SK-N-SH (cell line): ENCODE results near the gene TSC22D2. TPM values are rescaled to one million over a fixed set of nuclear protein-coding genes. Genes with fewer than 3 reads are reported as not detected.

Source experiments
- CTCF ChIA-PET: fragments of 300-600, 350-600 bp; formaldehyde crosslinking; extraction: SDS; loops from one replicate; lab custom pipeline; 2021; lab: Yijun Ruan, JAX
- POLR2A ChIA-PET: fragments of 350-600 bp; sonication (Branson Sonifier 250); formaldehyde crosslinking; extraction: SDS; loops from one replicate; lab custom pipeline; 2020; ENCODE audit warnings: antibody characterized with exemption, inconsistent platforms; lab: Yijun Ruan, JAX
- DNase-seq: peaks from one replicate; pipeline ENCODE4 v3.0.0; 2012
- H2AFZ ChIP-seq: fragments of 200-600 bp; sonication (generic); 2 replicates; pipeline ENCODE4 v1.8.1; 2016; ENCODE audit warnings: antibody characterized with exemption, mild to moderate bottlenecking, low read depth
- H3F3A ChIP-seq: fragments of 200-600 bp; sonication (generic); replicated peaks from 2 replicates; pipeline ENCODE3; 2016; ENCODE audit warnings: antibody characterized with exemption, mild to moderate bottlenecking; ENCODE audit not compliant: insufficient read depth
- H3K27ac ChIP-seq, 2 experiments: fragments of 200-500 bp in 1 of 2; fragments of 200-600 bp in 1 of 2; sonication (Bioruptor generic) in 1 of 2; sonication (generic), shearing (Covaris generic) in 1 of 2; 2 replicates each; pipeline versions ENCODE4 v1.5.1 to v1.6.1; 2014 to 2016; ENCODE audit warnings: low read depth in 2 of 2, inconsistent platforms in 1 of 2, low read length in 1 of 2, mild to moderate bottlenecking in 1 of 2, mixed read lengths in 1 of 2
- H3K27me3 ChIP-seq: fragments of 200-600 bp; sonication (generic), shearing (Covaris generic); 2 replicates; pipeline ENCODE4 v1.6.1; 2016; ENCODE audit warnings: mixed run types; ENCODE audit not compliant: insufficient read depth
- H3K36me3 ChIP-seq, 2 experiments: fragments of 200-500 bp in 1 of 2; fragments of 200-600 bp in 1 of 2; sonication (Bioruptor generic) in 1 of 2; sonication (generic) in 1 of 2; replicated peaks in 1 of 2; 2 replicates each; pipeline versions ENCODE3 to v1.5.1; 2014 to 2016; ENCODE audit warnings: low read length in 1 of 2, mild to moderate bottlenecking in 1 of 2; ENCODE audit not compliant: insufficient read depth in 2 of 2, control insufficient read depth in 1 of 2
- H3K4me1 ChIP-seq, 2 experiments: fragments of 200-500 bp in 1 of 2; fragments of 200-600 bp in 1 of 2; sonication (Bioruptor generic) in 1 of 2; sonication (generic), shearing (Covaris generic) in 1 of 2; 2 replicates each; pipeline versions ENCODE4 v1.5.1 to v1.6.1; 2014 to 2016; ENCODE audit warnings: low read depth in 1 of 2, low read length in 1 of 2, mixed run types in 1 of 2; ENCODE audit not compliant: insufficient read depth in 2 of 2, control insufficient read depth in 1 of 2
- H3K4me2 ChIP-seq: fragments of 200-600 bp; sonication (generic), shearing (Covaris generic); 2 replicates; pipeline ENCODE4 v1.6.1; 2017; ENCODE audit warnings: mixed run types
- H3K4me3 ChIP-seq, 2 experiments: fragments of 200-500 bp in 1 of 2; fragments of 200-600 bp in 1 of 2; sonication (Bioruptor generic) in 1 of 2; sonication (generic), shearing (Covaris generic) in 1 of 2; 2 replicates each; pipeline versions ENCODE4 v1.5.1 to v1.8.1; 2014 to 2016; ENCODE audit warnings: low read depth in 2 of 2, inconsistent platforms in 1 of 2, low read length in 1 of 2, mild to moderate bottlenecking in 1 of 2, mixed read lengths in 1 of 2, moderate library complexity in 1 of 2
- H3K79me2 ChIP-seq: fragments of 200-600 bp; sonication (generic); 2 replicates; pipeline ENCODE4 v1.8.1; 2017; ENCODE audit warnings: mild to moderate bottlenecking; ENCODE audit not compliant: insufficient read depth
- H3K9ac ChIP-seq: fragments of 200-600 bp; sonication (generic); 2 replicates; pipeline ENCODE4 v1.6.1; 2017; ENCODE audit warnings: mixed run types
- H3K9me2 ChIP-seq: fragments of 200-600 bp; sonication (generic); 2 replicates; pipeline ENCODE4 v1.6.1; 2017; ENCODE audit warnings: mixed run types
- H3K9me3 ChIP-seq: fragments of 200-600 bp; sonication (generic); 2 replicates; pipeline ENCODE4 v1.6.1; 2017; ENCODE audit warnings: mixed run types, mild to moderate bottlenecking, moderate library complexity
- H4K20me1 ChIP-seq: fragments of 200-600 bp; sonication (generic); 2 replicates; pipeline ENCODE4 v1.6.1; 2017; ENCODE audit warnings: mild to moderate bottlenecking, mixed run types; ENCODE audit not compliant: insufficient read depth
- CTCF ChIP-seq: fragments of 200-600 bp; sonication (generic); IDR thresholded peaks from 2 replicates; pipeline ENCODE4 v1.6.1; 2017; ENCODE audit warnings: antibody characterized with exemption, mild to moderate bottlenecking, moderate library complexity
- ELF1 ChIP-seq: IDR thresholded peaks from 2 replicates; pipeline ENCODE4 v1.4.0; 2012
- FOXM1 ChIP-seq: IDR thresholded peaks from 2 replicates; pipeline ENCODE4 v1.4.0; 2012; ENCODE audit warnings: low read depth, mild to moderate bottlenecking
- GATA2 ChIP-seq: sonication (generic); formaldehyde crosslinking; IDR thresholded peaks from 2 replicates; pipeline ENCODE4 v1.5.0; 2020; ENCODE audit warnings: mild to moderate bottlenecking, missing genetic modification reagents
- IRF3 ChIP-seq: fragments of 150-350 bp; IDR thresholded peaks from 2 replicates; pipeline ENCODE4 v1.6.1; 2016; ENCODE audit warnings: mild to moderate bottlenecking, low read depth, low read length
- JUND ChIP-seq: IDR thresholded peaks from 2 replicates; pipeline ENCODE4 v1.4.0; 2012
- MAX ChIP-seq: IDR thresholded peaks from 2 replicates; pipeline ENCODE4 v1.4.0; 2012; ENCODE audit warnings: low read depth
- MEF2A ChIP-seq: IDR thresholded peaks from 2 replicates; pipeline ENCODE4 v1.4.0; 2012; ENCODE audit warnings: low read depth, borderline replicate concordance
- RAD21 ChIP-seq: IDR thresholded peaks from 2 replicates; pipeline ENCODE4 v1.6.1; 2012; ENCODE audit warnings: mild to moderate bottlenecking, low read length
- REST ChIP-seq: IDR thresholded peaks from 2 replicates; pipeline ENCODE4 v1.6.1; 2012; ENCODE audit warnings: mild to moderate bottlenecking, low read depth, low read length, moderate library complexity
- RFX5 ChIP-seq: IDR thresholded peaks from 2 replicates; pipeline ENCODE4 v1.6.1; 2012; ENCODE audit warnings: mild to moderate bottlenecking, improper control_type of control experiment, low read length
- SIN3A ChIP-seq: IDR thresholded peaks from 2 replicates; pipeline ENCODE4 v1.6.1; 2012; ENCODE audit warnings: low read depth, mild to moderate bottlenecking, low read length, moderate library complexity, borderline replicate concordance
- TAF1 ChIP-seq: IDR thresholded peaks from 2 replicates; pipeline ENCODE4 v1.6.1; 2012; ENCODE audit warnings: low read depth, mild to moderate bottlenecking, low read length, moderate library complexity, borderline replicate concordance
- USF2 ChIP-seq: fragments of 150-350 bp; IDR thresholded peaks from 2 replicates; pipeline ENCODE4 v1.6.1; 2017; ENCODE audit warnings: antibody characterized with exemption, low read length, low read depth, borderline replicate concordance
- ZBTB33 ChIP-seq: IDR thresholded peaks from 2 replicates; pipeline ENCODE4 v1.4.0; 2012; ENCODE audit warnings: low read depth, borderline replicate concordance
- WGBS: methylation state at CpG from one replicate; pipeline ENCODE4 v1.1.6; 2017; ENCODE audit warnings: low lambda C conversion rate; 5-methylcytosine and 5-hydroxymethylcytosine counted together
- polyA plus RNA-seq, 3 experiments: library from polyadenylated mRNA; depleted of rRNA; stranded (reverse); fragments of >200 nt; gene quantifications; 2 replicates each; pipeline ENCODE4 v1.2.3, GENCODE V29; 2012

Gene TSC22D2
- polyA plus RNA-seq, 1 of the 3 experiments (the other 2 are of a cell fraction) = 4.8 TPM

- no peak overlapping the region for H2AFZ ChIP-seq
- no peak for DNase-seq
- peaks cover 12 to 36% of the 10 kb centered on the region in 2 experiments for H3K36me3 ChIP-seq
- H3K9ac ChIP-seq = no peak overlapping the region
- ChIA-PET POLR2A (interaction anchor here (0.6 kb wide), 1 partner anchor 286 kb away, joined by 3 read pairs; no protein-coding TSS in a partner anchor), CTCF (interaction anchor here (0.5 to 3.0 kb wide), 4 partner anchors 9 to 88 kb away, joined by 3 to 13 read pairs (median 6); no protein-coding TSS in a partner anchor)
- H3F3A ChIP-seq = peaks cover 13% of the 10 kb centered on the region
- peaks cover 37% of the 10 kb centered on the region for H4K20me1 ChIP-seq
- H3K9me2 ChIP-seq = no peaks in the 10 kb centered on the region
- H3K9me3 ChIP-seq = no peaks in the 10 kb centered on the region
- WGBS = 97% methylated on average over 5 of the region's 5 CpGs
- H3K4me1 ChIP-seq = peaks cover 0 to 2% of the 10 kb centered on the region in 2 experiments; a peak in 1 of 4 replicates
- peaks cover 100% of the 10 kb centered on the region for H3K79me2 ChIP-seq
- no peak overlapping the region for H3K4me2 ChIP-seq
- H3K27me3 ChIP-seq = no peaks in the 10 kb centered on the region
- H3K27ac ChIP-seq = no peak overlapping the region
- H3K4me3 ChIP-seq = no peak overlapping the region
- TF ChIP-seq TAF1 (no peak), RFX5 (no peak), REST (no peak), USF2 (no peak), RAD21 (no peak), GATA2 (CRISPR knock-in tag) (no peak), ZBTB33 (no peak), ELF1 (no peak), CTCF (no peak), SIN3A (no peak), FOXM1 (no peak), IRF3 (no peak), JUND (no peak), MEF2A (no peak), MAX (no peak)
Observed at GRCh38 chr3:150433347-150433746, 25.2 kb downstream of the TSC22D2 start.
